ENCODE results near the gene SHTN1.

GRCh38 chr10:116931806-116932205 is 73.2 kb downstream of the SHTN1 start:
- no peak for TF ChIP-seq CTCF (IDR thresholded peaks at IDR 0.05)
- TF ChIP-seq EP300 (IDR thresholded peaks at IDR 0.05; ENCODE audit: low read depth): no peak
